ENCODE data around the gene PSMG1.
"Not testable (repeated sequence)": the region's sequence is repeated elsewhere in the genome, so short reads cannot be mapped to it uniquely, and the experiment has no call there.

Gene PSMG1

GRCh38 chr21:39187141-39187540 lies 3.9 kb upstream of the PSMG1 start:
- no peak for DNase-seq

DNA sequence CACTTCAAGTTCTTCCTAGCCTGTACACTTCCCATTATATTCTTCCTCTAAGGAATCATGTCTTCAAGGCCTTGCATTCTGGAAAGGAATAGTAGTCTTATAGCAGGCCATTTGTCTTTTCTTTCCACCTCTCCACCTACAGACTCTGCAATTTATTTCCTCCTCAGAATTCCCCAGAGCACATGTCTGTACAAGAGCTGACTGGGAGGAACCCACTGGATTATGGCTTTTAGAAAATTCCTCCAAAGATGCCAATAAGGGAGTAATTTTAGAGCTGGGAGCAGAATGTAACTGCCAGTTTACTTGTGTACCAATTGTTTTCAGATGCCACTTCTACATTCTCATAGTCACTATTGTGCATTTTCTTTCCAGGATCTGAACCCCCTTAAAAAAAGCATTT lies 3.4 kb upstream of the PSMG1 start:
- DNase-seq = no peak

- DNase-seq = no peak
Observed at GRCh38 chr21:39185157-39185556, 1.9 kb upstream of the PSMG1 start.

GRCh38 chr21:39184050-39184980 lies 1.1 kb upstream of the PSMG1 start:
- DNase-seq = no peak

DNA sequence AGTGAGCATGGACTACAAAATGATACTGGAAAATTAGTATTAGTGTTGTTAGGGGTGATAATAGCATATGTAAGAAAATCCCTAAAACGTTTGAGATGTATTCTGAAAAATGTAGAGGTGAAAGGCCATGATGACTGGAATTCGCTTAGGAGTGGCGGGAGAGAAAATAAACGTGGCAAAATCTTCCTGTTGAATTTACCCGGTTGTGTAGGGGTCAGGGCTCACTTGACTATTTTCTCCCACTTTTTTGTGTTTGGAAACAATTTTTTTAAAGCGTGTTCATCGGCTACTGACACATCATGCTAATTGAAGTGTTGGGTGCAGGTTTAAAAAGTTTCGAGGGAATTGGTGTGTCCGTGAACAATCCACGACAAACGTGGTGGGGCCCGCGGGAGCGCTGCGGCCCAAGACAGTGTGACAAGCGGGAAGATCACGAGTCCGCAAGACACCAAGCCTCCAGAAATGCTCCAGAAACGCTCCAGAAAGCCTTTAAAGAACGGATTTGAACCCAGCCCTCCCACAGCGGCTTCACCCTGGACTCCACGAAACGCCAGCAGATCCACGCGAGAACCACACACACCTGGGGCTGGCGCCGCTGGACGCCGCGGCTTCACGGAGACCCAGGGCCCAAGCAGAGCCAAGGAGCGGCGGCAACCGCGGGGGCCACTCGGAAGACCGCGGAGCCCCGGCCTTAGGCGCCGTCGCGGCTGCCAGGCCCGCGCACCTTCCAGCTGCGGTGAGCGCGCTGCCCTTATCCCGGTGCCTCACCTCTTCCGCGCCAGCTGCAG lies 573 bp downstream of the PSMG1 start:
- no peak for DNase-seq

GRCh38 chr21:39182016-39182415 lies 1.2 kb downstream of the PSMG1 start:
- no peak for DNase-seq

DNA sequence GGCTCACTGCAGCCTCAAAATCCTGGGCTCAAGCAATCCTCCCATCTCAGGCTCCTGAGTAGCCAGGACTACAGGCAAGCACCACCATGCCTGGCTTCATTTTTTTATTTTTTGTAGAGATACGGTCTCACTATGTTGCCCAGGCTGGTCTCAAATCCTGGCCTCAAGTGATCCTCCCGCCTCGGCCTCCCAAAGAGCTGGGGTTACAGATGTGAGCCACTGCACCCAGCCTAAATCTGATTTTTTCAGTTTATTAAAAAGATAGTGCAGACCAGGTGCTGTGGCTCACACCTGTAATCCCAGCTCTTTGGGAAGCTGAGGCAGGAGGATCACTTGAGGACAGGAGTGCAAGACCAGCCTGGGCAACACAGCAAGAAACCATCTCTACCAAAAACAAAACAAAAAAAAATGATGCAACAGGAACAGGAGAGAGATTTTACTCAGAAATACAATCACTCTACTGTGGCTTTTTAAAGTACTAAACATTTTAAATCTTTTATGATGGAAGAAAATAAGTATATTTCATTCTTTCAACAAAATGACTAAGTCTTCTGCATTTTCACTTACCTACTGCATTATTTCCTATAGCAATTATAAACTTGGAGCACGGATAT lies 1.9 kb downstream of the PSMG1 start:
- DNase-seq = no peak

- no peak for DNase-seq
Observed at GRCh38 chr21:39180429-39181019, 2.7 kb downstream of the PSMG1 start.

- no peak for DNase-seq
Observed at GRCh38 chr21:39178421-39178820, 4.8 kb downstream of the PSMG1 start.

DNA sequence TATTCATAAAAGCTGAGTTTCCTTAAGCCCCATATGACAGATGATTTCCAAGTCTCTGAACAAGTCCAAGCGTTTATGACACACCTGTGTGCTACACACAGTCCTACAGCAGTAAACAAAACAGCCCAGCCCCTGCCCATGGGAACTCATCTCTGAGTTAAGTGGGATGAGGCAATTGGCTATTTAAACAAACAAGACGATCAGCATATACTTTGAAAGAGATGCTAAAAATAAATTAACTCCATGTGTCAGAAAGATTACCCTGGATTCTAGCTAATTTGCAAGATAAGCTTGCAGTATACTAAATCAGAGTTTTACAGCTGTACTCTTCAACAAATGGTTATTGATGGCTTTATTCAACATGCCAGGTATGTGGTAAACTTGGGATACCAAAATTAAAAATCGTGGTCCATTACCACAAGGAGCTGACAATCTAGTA lies 7.0 kb downstream of the PSMG1 start:
- DNase-seq = no peak

DNA sequence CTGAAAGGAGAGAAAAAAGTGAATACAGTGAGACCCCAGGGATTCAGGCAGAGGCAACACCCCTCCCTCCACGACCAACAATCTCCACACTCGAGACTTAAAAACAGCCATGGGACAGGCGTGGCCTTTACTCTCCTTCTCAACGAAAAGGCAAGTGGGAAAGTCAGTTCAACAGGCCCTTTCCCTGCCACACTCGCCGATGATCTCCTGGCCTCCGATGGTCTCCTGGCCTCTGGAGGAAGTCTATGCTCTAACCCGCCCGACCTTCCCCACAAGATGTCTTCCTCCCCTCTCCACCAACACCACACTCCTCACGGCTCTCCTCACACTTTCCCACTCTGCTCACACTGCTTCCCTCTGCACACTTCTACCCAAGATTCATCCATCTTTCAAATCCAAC lies 7.6 kb downstream of the PSMG1 start:
- no peak for DNase-seq

DNA sequence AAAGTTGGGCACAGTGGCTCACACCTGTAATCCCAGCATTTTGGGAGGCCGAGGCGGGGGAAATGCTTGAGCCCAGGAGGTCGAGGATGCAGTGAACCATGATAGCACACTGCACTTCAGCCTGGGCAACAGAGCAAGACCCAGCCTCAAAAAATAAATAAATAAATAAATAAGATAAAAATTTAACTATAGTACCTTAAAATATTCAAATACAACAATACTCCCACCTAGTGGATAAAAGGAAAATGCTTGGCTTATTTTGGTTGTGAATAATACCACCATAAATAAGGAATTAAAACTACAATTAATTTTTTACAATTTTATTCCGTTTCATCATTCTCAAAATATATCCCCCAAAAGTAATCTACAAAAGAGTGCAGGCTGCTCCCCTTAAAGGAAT lies 8.1 kb downstream of the PSMG1 start:
- DNase-seq = no peak

DNA sequence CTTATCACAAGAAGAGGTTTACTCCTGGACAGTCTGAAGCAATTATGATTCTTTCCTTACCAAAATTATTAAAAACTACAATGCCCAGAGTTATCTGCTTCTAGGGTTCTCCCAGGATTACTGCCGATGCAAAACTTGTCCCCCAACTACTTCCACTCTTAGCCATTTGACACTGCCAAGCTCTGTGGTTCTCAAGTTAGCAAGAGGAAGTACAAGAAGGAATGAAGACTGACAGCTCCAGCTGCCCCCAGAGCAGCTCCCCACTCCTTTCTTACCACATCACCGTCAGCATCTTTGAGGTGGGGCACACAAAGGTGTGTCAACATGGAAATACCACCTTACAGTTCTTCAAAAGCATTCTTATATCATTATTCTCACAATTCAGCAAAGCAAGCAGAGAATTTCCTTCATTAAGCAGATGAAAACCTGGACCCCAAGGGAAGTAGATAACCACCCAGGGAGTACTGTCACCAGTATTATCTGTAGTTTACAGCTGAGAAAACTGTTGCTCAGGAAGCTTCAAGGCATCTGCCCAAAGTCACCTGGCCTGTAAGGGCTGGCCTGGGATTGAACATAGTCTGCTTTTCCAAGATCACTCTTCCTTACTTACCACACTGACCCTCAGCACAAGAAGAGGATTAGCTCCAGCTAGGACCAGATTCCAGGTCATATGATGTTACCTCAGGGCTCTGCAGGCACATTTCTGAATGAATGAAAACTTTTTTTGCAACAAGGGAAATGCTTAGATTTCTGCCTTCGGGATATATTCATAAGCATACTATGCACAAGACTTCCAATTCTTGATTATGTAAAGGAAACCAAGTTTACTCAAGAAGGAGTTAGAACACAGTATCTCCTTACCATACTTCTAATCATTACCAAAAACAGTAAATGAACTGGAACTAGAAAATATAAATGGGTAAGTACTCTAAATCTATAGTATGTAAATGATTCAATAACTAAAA lies 9.3 kb downstream of the PSMG1 start:
- no peak for DNase-seq

- DNase-seq = no peak
Observed at GRCh38 chr21:39169906-39170305, 13.3 kb downstream of the PSMG1 start.

GRCh38 chr21:39168800-39169199 lies 14.5 kb downstream of the PSMG1 start:
- DNase-seq = no peak

GRCh38 chr21:39164523-39164922 lies 18.7 kb downstream of the PSMG1 start:
- DNase-seq = no peak

- DNase-seq = no peak
Observed at GRCh38 chr21:39161064-39161463, 22.2 kb downstream of the PSMG1 start.

- no peak for DNase-seq
Observed at GRCh38 chr21:39159342-39160063, 23.7 kb downstream of the PSMG1 start.

DNA sequence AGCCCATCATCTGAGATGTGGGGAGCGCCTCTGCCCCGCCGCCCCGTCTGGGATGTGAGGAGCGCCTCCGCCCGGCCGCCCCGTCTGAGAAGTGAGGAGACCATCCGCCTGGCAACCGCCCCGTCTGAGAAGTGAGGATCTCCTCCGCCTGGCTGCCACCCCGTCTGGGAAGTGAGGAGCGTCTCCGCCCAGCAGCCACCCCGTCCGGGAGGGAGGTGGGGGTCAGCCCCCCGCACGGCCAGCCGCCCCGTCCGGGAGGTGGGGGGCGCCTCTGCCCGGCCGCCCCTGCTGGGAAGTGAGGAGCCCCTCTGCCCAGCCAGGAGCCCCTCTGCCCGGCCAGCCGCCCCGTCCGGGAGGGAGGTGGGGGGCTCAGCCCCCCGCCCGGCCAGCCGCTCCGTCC lies 26.0 kb downstream of the PSMG1 start:
- not testable (repeated sequence) for DNase-seq

- no peak for DNase-seq
Observed at GRCh38 chr21:39156024-39156423, 27.2 kb downstream of the PSMG1 start.

- DNase-seq = no peak
Observed at GRCh38 chr21:39155578-39155977, 27.7 kb downstream of the PSMG1 start.

All from right forelimb (tissue), 1 donor.